GM10266 (cell line): ENCODE measurements around the gene SLIT3.

Source experiments
- DNase-seq: peaks from one replicate; pipeline ENCODE4 v3.0.0; 2012; ENCODE audit errors: extremely low spot score
- TF ChIP-seq, protein P1 (sequence below): IDR thresholded peaks from 2 replicates; pipeline ENCODE4 v1.5.1; 2012; ENCODE audit warnings: mild to moderate bottlenecking, low read depth; ENCODE audit not compliant: control insufficient read depth, insufficient read depth; ENCODE audit errors: missing control alignments

SLIT3 gene

DNA sequence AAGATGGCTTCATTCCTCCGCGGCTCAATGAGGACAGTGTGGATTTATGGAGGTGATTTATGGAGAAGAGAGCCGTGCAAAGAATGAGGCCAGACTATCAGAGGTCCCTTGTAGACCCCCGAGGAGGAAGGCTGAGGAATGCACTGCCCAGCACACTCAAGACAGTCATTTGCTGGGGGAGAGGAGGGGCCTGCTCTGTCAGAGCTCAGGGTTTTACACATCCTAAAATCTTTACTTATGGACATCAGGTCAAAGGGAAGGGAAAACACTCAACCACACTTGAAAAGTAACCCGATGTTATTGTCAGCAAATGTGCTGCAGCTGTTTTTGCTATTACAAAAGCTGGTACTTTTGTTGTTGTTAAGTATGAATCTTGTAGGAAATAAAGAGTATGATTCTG is 289.5 kb downstream of the SLIT3 start:
- TF ChIP-seq, protein P1, sequence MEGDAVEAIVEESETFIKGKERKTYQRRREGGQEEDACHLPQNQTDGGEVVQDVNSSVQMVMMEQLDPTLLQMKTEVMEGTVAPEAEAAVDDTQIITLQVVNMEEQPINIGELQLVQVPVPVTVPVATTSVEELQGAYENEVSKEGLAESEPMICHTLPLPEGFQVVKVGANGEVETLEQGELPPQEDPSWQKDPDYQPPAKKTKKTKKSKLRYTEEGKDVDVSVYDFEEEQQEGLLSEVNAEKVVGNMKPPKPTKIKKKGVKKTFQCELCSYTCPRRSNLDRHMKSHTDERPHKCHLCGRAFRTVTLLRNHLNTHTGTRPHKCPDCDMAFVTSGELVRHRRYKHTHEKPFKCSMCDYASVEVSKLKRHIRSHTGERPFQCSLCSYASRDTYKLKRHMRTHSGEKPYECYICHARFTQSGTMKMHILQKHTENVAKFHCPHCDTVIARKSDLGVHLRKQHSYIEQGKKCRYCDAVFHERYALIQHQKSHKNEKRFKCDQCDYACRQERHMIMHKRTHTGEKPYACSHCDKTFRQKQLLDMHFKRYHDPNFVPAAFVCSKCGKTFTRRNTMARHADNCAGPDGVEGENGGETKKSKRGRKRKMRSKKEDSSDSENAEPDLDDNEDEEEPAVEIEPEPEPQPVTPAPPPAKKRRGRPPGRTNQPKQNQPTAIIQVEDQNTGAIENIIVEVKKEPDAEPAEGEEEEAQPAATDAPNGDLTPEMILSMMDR: no peak
- DNase-seq: no peak

DNA sequence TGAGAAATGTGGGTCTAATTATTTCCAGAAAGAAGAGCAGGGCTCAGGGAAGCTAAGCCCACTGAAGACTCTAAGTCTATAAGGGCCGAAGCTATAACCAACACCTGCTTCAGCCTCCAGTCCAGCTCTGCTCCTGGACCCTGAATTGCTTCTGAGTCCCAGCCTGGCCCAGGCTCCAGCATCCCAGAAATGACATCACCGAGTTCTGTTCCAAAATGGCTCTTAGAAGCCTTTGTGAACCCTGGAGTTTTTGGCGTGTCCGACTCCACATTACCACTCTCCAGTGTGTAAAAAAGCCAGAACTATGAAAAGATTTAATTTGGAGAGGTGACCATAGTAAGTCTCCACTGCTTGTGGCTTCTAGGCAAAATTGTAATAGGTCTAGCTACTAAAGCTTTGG is 289.9 kb downstream of the SLIT3 start:
- DNase-seq: no peak
- TF ChIP-seq, protein P1: no peak

DNA sequence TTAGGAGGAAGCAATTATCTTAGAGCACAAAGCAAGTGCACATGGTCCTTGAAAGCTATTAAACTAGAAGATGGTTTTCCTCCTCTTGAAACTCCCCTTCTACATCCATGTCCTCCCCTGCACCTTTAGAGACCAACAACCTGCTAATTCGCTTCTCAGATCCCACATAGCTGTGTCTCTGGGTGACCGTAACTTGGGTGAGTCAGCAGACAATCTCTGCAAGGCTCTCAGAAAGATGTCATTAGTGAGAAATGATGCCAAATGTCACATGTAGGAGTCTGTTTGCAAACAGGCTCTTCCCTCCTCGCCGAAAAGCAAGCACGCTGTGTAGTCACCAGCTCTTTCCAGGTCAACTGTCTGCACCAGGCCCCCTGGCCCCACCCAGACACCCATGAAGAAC is 291.8 kb downstream of the SLIT3 start:
- no peak for DNase-seq
- TF ChIP-seq, protein P1: no peak

DNA sequence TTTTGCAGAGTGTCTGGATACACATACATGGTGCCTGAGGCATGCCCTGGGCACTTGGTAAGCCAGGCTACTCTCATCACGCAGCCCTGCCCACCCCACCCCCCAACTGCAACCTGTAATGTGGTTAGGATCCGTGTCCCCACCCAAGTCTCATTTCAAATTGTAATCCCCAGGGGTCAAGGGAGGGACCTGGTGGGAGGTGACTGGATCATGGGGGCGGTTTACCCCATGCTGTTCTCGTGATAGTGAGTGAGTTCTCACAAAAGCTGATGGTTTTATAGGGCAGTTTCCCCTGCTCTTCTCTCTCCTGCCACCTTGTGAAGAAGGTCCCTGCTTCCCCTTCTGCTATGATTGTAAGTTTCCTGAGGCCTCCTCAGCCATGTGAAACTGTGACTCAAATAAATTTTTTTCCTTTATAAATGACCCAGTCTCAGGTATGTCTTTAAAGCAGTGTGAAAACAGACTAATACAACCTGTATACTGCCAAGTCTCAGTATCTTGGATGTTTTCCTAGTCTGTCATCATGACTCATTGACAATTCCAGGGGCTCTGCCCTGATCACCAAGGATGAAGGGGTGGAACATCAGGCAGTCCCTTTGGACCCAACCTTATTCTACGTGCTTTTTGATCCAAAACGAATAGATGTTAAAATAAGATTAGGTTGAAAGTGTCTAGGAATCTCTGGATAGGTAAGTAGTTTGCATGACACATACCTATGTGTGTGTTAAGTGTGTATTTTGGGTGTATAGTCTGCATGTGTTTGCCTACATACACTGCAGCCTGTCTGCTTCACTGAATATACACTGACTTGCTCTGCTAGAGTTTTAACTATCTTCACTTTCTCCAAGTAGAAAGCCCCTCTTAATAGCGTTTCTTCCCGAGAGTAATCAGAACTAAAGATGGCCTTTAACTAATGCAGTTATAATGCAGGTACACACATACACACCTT is 293.8 kb downstream of the SLIT3 start:
- no peak for DNase-seq
- TF ChIP-seq, protein P1: no peak

DNA sequence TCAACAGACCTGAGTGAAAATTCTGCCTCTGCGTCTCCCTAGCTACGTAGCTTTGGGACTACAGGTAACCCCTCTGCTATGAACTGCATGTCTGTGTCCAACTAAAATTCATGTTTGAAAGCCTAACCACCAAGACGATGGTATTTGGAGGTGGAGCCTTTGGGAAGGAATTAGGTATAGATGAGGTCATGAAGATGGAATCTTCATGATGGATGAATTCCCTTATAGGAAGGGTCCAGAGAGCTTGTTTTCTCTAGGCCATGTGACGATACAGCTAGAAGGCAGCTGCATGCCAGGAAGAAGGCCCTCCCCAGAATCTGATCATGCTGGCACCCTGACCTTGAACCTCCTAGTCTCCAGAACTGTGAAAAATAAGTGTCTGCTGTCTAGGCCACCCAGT is 296.4 kb downstream of the SLIT3 start:
- DNase-seq: no peak
- TF ChIP-seq, protein P1: no peak

DNA sequence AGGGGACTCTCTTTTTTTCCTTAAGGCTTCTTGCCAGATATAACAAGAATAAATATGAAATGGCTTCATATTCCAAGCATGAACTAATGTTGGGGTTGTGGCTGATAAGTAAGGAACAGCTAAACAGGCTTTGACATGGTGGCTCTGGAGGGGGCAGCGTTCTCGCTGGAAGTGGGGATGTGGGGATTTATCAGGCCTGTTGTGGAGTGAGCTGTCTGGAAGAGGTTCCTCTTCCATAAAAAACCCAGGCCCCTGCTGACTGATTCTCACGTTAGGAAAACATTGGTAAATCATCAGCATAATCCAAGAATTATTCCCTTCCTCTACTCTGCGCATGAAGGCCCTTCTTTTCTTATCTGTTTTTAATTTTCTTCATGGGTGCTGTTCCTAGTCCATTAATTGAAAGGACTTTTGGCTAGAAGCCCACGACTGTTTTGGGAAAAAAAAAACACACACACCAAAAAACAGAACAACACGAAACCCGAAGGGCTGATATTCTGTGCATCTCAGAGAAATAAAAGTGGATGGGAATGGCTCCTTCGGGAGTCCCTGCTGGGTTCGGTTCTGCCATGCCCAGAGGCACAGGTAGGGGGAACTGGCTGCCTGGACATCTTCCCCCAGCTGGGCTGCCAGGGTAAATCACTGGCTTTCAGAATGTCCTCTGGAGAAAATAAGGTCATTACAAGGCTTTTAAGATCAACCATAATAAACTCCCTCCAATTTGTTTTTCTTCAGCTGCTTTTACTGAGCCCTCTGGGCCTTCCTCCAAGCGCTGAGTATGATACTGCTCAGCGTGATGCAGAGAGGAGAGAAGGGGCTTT is 297.0 kb downstream of the SLIT3 start:
- TF ChIP-seq, protein P1: no peak

More for the DNA sequence above, 297.0 kb downstream of the SLIT3 start:
- no peak for DNase-seq
